Left lung (tissue), 10 donors: ENCODE measurements around the gene DAB1. TPM values are rescaled to one million over a fixed set of nuclear protein-coding genes. Genes with fewer than 3 reads are reported as not detected.

ENCODE experiments used
- ATAC-seq: fragments of 200-7000 bp; cut with Tn5 transposase; one replicate; pipeline ENCODE4 v1.9.1; 2020; ENCODE audit warnings: moderate library complexity
- DNase-seq, 4 donors: peaks; one replicate each; pipeline ENCODE4 v3.0.0-alpha.2; 2013 to 2020
- H3K27ac ChIP-seq, 2 donors: fragments of 200-600 bp; sonication (generic) in 1 of 2; one replicate each; pipeline versions ENCODE4 v1.5.0 to v1.8.0; 2020 to 2021
- H3K27me3 ChIP-seq, 2 donors: fragments of 200-600 bp; sonication (generic) in 1 of 2; one replicate each; pipeline versions ENCODE4 v1.5.0 to v1.8.0; 2020 to 2021
- H3K36me3 ChIP-seq, 2 donors: fragments of 200-600 bp; sonication (generic) in 1 of 2; one replicate each; pipeline versions ENCODE4 v1.5.0 to v1.8.0; 2020 to 2021
- H3K4me1 ChIP-seq, 2 donors: fragments of 200-600 bp; one replicate each; pipeline ENCODE4 v1.8.0; 2021
- H3K4me3 ChIP-seq, 2 donors: fragments of 200-600 bp; sonication (generic) in 1 of 2; one replicate each; pipeline versions ENCODE4 v1.5.0 to v1.8.0; 2020 to 2021; ENCODE audit warnings: mild to moderate bottlenecking in 1 of 2
- H3K9me3 ChIP-seq, 2 donors: fragments of 200-600 bp; sonication (generic) in 1 of 2; one replicate each; pipeline versions ENCODE4 v1.5.0 to v1.8.0; 2020 to 2021
- intact Hi-C, 2 donors: fragments of 100-400 bp; cut with DNase I; formaldehyde crosslinking; loops; one replicate each; pipeline versions ENCODE4 v1.11.2 to v1.14.2; 2022
- polyA plus RNA-seq, 6 donors: library from polyadenylated mRNA; unstranded; fragments of 120-200 nt; gene quantifications; one replicate each; pipeline ENCODE4 v1.2.1, GENCODE V29; 2013; ENCODE audit not compliant: insufficient read length in 6 of 6
- total RNA-seq, 2 donors: library from RNA; stranded (reverse); fragmentation: NEBNext Ultra II Directional; extraction: Animal tissue kit (Norgen Biotek cat#: 25700); gene quantifications; one replicate each; pipeline ENCODE4 v1.2.1, GENCODE V29; 2021
- TF ChIP-seq, protein P1 (sequence below), 2 donors: fragments of 200-600 bp; sonication (generic) in 1 of 2; IDR thresholded peaks; one replicate each; pipeline versions ENCODE4 v1.5.0 to v1.8.0; 2021; ENCODE audit warnings: antibody characterized with exemption in 2 of 2
- donor health status: DM: no; HTN: yes; CAD: no.
- donor health status: DM: no; HTN: no; CAD: no.

DAB1 gene
- total and polyA plus RNA-seq, 8 donors: 0.17 to 1.7 (median 1.1) TPM

DNA sequence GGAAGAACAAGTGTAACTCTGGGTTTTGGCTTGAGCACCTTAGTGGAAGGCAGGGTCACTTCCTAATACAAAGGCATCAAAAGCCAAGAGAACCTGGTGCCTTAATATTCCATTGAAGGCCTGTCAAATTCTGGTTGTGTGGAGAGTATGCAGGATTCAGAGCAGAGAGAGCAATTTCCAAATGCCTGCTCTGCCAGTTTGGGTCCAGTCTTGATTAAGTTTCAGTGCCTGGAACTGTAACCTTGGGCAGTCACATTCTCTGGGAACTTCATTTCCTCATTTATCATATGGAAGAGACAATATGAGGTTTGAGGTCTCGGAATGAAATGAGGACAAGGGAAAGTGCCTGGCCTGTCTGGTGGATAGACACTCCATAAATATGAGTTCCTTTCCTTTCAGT lies 260.1 kb downstream of the DAB1 start:
- intact Hi-C loops: no loop called here
- H3K9me3 ChIP-seq: no peaks in the 10 kb centered on the region
- no peaks in the 10 kb centered on the region for H3K4me1 ChIP-seq
- H3K36me3 ChIP-seq: no peaks in the 10 kb centered on the region
- ATAC-seq: no peak
- H3K27ac ChIP-seq: no peak overlapping the region
- peaks cover 0 to 3% of the 10 kb centered on the region in 2 donors for H3K27me3 ChIP-seq
- H3K4me3 ChIP-seq: no peak overlapping the region
- DNase-seq: no peak
- TF ChIP-seq, protein P1, sequence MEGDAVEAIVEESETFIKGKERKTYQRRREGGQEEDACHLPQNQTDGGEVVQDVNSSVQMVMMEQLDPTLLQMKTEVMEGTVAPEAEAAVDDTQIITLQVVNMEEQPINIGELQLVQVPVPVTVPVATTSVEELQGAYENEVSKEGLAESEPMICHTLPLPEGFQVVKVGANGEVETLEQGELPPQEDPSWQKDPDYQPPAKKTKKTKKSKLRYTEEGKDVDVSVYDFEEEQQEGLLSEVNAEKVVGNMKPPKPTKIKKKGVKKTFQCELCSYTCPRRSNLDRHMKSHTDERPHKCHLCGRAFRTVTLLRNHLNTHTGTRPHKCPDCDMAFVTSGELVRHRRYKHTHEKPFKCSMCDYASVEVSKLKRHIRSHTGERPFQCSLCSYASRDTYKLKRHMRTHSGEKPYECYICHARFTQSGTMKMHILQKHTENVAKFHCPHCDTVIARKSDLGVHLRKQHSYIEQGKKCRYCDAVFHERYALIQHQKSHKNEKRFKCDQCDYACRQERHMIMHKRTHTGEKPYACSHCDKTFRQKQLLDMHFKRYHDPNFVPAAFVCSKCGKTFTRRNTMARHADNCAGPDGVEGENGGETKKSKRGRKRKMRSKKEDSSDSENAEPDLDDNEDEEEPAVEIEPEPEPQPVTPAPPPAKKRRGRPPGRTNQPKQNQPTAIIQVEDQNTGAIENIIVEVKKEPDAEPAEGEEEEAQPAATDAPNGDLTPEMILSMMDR (IDR thresholded peaks at IDR 0.05): no peak

DNA sequence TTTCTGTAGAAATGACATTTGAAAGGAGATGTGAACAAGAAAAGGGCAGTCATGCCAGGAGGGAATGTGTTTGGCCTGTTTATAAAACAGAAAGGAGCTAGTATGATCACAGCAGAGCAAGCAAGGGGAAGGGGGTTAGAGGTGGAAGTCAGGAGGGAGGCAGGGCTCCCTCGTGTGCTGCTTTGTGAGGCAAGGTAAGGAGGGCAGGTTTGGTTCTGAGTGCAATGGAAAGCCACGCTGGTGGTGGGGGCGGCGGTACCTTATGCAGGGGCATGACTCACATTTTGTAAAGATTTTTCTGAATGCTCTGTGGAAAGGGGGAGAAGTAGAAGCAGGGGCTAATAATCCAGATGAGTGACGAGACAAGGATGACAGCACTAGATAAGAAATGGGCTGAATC lies 260.5 kb downstream of the DAB1 start:
- Histone ChIP-seq H3K27ac (no peak overlapping the region), H3K4me1 (no peaks in the 10 kb centered on the region), H3K4me3 (no peak overlapping the region), H3K36me3 (no peaks in the 10 kb centered on the region), H3K27me3 (peaks cover 0 to 3% of the 10 kb centered on the region in 2 donors), H3K9me3 (no peaks in the 10 kb centered on the region)
- no peak for ATAC-seq
- intact Hi-C loops: no loop called here
- no peak for DNase-seq
- TF ChIP-seq, protein P1 (IDR thresholded peaks at IDR 0.05): no peak

DNA sequence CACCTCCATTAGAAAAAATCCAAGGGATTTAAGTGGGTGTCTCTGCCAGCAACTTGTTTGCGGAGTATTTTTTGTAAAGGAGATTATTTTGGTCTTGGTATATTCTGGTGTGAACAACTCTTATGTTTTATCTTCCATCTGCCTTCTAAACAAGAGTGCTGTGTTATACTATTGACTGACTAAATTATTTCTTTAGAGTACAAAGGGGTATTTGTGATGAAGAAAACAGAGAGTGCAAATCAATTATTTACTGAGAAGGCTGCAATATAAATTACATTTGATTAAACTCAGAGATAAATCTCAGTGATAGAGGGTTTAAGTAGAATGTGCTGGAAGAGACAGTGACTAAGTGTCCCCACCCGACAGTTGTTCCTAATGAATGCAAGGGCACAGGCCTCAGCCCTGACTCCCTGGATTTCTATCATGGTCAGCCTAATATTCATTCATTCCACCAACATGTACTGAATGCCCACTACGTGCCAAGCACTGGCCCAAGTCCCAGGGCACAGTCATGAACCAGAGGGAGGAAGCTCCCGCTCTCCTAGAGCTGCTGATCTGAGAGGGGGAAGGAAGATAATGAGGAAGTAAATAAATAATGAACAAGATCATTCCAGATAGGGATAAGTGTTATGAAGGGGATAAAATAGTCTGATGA lies 261.1 kb downstream of the DAB1 start:
- Histone ChIP-seq H3K4me1 (no peaks in the 10 kb centered on the region), H3K36me3 (no peaks in the 10 kb centered on the region), H3K27ac (no peak overlapping the region), H3K27me3 (peaks cover 0 to 3% of the 10 kb centered on the region in 2 donors), H3K9me3 (no peaks in the 10 kb centered on the region), H3K4me3 (no peak overlapping the region)
- no peak for ATAC-seq
- TF ChIP-seq, protein P1 (IDR thresholded peaks at IDR 0.05): no peak
- DNase-seq: no peak
- intact Hi-C loops: no loop called here

DNA sequence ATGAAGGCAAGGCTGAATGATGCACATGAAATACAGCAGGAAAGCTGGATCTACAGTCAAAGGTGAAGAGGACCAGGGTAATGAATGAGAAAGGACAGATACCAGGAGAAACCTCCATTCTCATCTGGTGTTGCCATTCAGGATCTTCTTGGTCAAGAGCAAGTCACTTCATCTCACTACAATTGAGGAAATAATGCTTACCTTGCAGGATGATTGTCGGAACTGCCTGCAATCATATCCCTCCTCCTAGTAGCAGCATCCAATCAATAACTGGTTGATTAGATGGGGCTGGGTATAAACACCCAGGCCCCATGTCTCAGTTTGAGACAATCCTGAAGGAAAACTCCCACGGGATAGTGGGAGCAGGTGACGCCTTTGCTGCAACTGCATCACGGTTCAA lies 263.3 kb downstream of the DAB1 start:
- ATAC-seq (no peak), DNase-seq (no peak)
- intact Hi-C loops: no loop called here
- peaks cover 0 to 3% of the 10 kb centered on the region in 2 donors for H3K27me3 ChIP-seq
- no peaks in the 10 kb centered on the region for H3K4me1 ChIP-seq
- H3K27ac ChIP-seq: no peak overlapping the region
- no peaks in the 10 kb centered on the region for H3K9me3 ChIP-seq
- H3K36me3 ChIP-seq: no peaks in the 10 kb centered on the region
- TF ChIP-seq, protein P1 (IDR thresholded peaks at IDR 0.05): no peak
- H3K4me3 ChIP-seq: no peak overlapping the region

DNA sequence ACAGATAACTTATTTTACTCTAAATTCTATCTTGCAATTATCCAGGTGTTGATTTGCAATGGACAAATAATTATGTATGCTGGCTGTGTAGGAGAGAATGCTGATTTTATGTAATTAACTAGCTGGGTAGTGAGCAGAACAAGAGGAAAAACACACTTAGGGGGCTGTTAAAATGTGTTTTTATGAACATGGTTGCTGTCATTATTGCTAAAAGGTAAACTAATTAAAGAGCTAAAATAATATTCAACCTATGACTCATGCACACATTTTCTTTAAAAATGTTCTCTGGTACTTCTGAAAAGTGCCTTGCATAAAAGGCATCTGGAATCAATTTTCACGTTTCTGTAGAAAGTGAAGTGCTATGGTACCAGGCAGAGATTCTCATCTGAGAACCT lies 265.3 kb downstream of the DAB1 start:
- TF ChIP-seq, protein P1 (IDR thresholded peaks at IDR 0.05): no peak
- no peak for DNase-seq
- no peaks in the 10 kb centered on the region for H3K4me1 ChIP-seq
- peaks cover 0 to 3% of the 10 kb centered on the region in 2 donors for H3K27me3 ChIP-seq
- intact Hi-C loops: no loop called here
- no peaks in the 10 kb centered on the region for H3K36me3 ChIP-seq
- ATAC-seq: no peak
- no peak overlapping the region for H3K27ac ChIP-seq
- no peaks in the 10 kb centered on the region for H3K9me3 ChIP-seq
- no peak overlapping the region for H3K4me3 ChIP-seq
